Stimulated activated CD4-positive, alpha-beta T cell treated with anti-CD3 and anti-CD28 coated beads, TNF-alpha, amount 100 ng/mL, for 48 hours (primary cell): ENCODE data around the gene XIST.
"Not testable (repeated sequence)": the region's sequence is repeated elsewhere in the genome, so short reads cannot be mapped to it uniquely, and the experiment has no call there.

Experiments used
- DNase-seq, 3 donors: peaks; one replicate each; pipeline ENCODE4 v3.0.0-alpha.2; 2020; ENCODE audit warnings: low read depth in 3 of 3

XIST gene

DNA sequence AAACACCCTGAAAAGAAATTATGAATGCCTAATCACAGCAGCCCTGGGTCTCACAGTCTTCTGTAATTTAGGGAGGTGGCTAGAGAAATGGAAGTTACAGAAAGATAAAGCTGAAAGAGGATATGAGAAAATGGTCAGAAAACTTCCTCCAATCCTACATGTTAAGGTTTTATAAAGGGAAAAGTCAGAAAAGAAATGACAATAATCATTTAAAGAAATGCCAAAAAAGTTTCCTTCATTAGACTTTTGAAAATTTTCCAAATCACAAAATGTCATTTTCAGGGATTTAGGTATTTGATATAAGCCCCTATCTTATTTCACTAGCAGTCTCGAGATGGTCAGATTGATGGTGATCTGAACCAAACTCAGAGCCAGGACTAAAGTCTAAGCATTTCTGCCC, 13.4 kb downstream of the XIST start:
- no peak for DNase-seq

DNA sequence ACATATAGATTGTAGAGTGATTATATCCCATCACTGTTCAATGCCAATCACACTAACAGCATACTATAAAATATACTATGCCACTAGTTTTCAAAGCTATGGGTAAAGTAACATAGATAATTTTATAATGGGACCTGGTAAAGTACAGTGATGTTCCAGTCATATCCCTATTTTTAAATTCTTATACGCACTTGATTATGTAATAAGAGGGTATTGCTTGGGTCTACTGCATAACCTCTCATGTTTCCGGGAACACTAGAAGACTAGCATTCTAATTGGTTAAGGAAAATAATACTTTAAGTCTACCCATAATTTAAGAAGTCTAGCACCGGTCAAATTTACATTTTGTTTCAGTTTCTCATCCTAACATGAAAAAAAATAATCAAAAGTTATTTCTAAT, 14.4 kb downstream of the XIST start:
- DNase-seq, result no peak

DNA sequence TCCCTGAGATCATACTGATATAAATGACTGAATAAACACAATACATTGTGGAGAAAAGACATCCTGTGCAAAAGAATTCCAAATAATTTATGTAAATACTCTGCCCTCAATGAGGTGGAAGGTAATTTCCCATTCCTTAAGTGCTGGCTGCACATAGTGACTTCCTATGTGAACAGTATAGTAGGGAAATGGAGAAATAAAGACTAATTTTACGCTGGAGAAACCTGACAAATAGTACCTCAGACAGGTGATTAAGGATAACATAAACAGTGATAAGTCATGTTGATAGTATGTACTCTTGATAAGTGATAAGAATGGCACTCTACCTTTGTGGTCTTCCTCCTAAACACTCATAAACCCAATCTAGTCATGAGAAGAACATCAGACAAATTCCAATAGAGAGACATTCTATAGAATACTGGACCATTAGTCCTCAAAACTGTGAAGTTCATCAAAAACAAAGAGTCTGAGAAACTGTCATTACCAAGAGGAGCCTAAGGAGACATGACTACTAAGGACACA, 15.5 kb downstream of the XIST start:
- DNase-seq, result no peak

- no peak for DNase-seq
These were observed 18.3 kb downstream of the XIST start for GRCh38 chrX:73834219-73834618.

GRCh38 chrX:73832319-73832718, 20.2 kb downstream of the XIST start:
- DNase-seq, result no peak

- DNase-seq, result no peak
These were observed 21.0 kb downstream of the XIST start for GRCh38 chrX:73831500-73831899.

DNA sequence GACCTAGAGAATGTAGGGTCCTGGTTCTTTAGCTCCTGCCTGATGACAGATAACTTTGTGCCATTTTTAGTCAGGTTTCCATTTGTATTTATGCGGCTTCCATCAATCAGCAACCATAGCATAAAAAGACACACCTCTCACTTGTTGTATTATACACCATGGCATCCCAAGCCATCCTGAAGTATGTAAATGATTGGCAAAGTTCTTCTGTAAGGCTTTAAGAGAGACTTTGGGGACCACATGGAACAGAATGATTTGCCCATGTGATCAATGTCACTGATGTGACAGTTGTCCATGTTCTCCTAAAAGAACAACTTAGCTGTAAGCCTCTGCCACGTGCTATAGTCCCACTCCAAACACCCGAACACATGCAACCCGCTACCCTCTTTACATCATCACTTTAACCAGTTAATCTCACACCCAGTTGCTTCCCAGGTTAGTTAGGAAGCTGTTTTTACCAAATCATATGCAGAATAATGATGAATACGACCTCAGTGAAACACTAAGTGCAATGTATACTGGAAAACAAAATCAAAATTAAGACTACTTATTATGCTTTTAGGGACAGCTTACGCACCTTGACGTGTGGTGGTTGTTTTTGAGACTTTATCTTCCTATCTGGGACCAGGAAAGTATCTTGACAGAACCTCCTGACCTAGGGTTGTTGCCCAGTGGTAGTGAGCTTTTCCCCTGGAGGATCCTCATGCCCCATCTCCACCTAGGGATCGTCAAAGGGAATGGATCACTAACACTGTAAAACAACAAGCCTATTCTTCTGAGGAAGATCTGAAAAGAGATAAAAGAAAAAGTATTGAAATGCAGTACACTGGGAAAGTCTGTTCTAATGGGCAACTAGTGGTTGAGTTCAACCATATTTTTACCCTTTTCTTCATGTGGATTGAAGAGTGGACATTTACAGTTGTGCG, 21.8 kb downstream of the XIST start:
- DNase-seq, result no peak

DNA sequence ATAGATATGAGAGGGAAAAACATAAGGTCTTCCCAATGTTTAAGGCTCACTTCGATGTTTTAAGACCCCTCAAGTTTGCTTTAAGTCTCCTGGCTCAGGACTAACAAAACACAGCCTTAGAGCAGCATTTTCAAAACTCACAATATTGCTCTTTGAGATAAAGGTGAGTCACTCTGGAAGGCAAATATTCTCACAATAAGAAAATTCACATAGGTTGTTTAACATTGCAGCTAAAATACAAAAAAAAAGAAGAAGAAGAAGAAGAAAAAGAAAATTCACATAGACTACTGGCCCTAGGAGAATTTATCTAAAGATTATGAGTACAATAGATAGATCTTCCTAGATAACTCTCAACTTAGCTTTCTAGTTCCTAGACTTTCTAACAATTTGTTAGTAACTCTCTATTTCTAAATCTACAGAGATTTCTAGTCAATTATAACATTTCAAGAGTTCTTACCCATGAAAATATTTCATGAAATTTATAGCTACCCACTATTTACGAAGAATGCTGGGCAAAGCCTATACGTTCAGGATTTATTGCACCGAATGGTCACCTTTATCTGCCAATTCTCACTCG, 22.5 kb downstream of the XIST start:
- DNase-seq, result no peak

- no peak for DNase-seq
These were observed 24.3 kb downstream of the XIST start for GRCh38 chrX:73828080-73828720.

- no peak for DNase-seq
These were observed 25.1 kb downstream of the XIST start for GRCh38 chrX:73827406-73827805.

DNA sequence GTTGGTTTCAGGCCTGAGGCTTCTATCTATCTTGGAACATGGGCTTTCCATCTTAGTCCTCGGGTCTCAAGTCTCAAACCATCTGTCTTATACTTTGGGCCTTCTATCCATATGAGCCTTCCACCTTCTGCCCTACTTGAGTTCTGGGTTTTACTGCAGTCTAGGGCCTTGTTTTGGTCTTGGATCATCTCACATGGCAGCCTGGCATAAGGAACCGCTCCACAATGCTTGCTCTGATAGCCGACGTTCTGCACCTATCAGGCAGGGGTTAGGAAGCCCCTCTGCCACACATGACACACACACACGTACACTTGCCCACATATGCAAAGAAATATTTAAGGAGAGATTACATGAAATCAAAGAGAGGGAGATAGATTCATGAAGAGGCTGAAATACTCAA, 25.5 kb downstream of the XIST start:
- no peak for DNase-seq

DNA sequence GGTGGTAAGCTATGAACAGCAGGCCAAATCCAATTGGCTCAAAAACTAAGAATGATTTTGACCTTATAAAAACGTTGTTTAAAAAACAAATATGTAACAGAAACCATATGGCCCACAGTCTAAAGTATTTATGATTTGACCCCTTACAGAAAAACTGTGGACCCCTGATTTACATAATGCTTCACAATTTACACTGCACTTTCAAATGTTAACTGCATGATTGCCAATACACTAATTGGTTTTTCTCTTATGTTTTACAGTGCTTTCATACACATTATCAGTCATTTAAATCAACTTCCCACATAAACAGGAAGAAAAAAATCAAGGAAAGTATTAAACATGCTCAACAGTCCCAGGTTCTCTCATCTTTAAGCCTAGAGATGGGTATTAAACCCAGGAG, 26.9 kb downstream of the XIST start:
- no peak for DNase-seq

DNA sequence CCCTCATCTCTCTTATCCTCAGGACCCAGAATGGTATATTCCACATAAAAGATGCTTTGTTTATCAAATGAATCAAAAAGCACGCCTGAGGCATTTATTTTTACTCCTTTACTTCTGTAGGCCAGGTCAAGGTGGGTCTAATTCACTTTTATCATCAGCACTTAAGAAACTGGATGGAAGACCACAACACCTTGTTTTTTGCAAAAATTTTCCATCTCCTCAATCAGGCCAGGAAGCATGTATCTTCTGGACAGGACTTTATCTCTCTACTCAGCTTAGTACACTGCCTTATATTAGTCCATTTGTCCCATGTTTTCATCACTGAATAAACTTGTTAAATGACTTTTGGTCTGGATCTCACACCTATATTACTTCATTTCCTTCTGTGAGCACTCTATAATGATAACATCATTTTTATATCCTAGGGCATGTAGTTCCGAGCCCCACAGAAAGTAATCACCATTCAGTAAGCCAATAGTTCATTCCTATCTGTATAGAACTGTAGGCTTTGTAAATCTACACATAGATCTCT, 29.0 kb downstream of the XIST start:
- DNase-seq, result no peak

DNA sequence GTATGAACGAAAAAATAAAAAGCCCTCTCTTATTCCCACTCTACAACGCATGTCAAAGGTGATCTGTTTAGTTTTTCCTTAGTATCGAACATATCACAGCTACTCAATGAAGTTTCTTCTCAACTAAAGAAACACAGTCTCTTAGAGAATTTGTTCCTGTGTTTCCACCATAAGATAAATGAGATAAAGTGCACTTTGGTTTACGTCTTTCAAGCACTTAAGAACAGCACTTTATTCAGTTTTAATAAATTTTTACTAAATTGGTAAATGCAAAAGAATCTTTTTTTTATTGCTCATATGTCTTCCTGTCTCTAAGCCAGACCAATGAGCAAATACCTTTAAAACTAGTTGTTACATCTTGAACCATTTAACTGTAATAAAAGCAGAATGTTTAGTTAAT, 29.7 kb downstream of the XIST start:
- DNase-seq, result no peak

- DNase-seq, result no peak
These were observed 30.5 kb downstream of the XIST start for GRCh38 chrX:73821921-73822559.

DNA sequence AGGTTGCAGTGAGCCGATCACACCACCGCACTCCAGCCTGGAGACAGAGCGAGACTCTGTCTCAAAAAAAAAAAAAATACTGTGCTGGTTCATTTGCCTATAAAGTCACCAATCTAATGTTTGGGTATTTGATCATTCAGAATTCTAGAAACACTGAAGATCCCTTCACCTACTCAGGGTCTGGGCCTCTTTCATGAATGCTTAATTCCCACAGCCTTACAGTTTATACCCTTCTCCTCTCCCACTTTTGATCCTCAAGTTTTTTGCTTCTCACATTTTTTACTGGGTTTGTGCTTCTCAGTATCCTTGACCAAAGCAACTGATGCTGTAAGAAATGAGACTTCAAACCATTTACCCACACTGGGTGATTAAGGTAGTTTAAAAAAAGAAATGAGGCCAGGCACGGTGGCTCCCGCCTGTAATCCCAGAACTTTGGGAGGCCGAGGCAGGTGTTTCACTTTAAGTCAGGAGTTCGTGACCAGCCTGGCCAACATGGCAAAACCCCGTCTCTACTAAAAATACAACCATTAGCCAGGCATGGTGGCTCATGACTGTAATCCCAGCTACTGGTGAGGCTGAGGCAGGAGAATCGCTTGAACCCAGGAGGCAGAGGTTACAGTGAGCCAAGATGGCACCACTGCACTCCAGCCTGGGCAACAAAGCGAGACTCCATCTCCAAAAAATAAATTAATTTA, 32.5 kb downstream of the XIST start:
- DNase-seq, result not testable (repeated sequence)

- DNase-seq, result no peak
These were observed 34.1 kb downstream of the XIST start for GRCh38 chrX:73818200-73819116.

DNA sequence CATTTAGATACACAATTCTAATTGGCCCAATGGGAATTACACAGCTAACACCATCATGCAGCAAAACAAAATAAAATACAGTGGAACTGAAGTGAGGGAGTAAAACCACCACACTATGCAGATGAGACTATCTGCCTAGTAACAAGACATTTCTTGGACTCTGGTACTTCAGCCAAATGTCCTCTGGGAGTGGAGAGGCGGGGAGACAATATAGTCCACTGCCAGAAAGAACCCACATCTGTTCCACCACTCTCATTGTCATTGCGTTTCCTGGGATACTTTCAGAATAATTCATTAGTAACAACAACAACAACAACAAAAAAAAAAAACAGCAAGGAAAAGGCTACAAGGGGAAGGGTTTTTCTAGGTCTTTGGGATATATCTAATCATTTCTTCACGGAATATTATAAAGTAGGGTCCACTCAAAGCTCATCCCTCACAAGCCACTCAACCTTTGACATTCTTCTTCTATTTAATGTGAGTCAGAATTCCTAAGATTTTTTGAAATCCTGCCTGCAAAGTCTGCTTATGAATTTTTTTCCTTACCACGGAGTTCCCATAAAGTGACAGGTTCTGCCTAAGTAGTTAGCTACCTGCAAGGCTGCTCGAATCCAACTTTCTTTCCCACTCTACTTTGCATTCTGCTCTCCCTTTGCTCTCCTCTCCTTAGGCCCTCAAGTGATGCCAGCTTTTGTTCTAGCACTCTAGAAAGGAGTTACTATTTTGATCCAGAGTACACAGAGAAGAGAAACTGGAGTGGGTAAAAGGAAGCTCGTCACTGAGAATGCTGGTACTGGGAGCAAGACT, 34.9 kb downstream of the XIST start:
- DNase-seq, result no peak

- no peak for DNase-seq
These were observed 40.3 kb downstream of the XIST start for GRCh38 chrX:73812256-73812655.
